ENCODE data around the gene KCTD5.
"Not testable (repeated sequence)": the region's sequence is repeated elsewhere in the genome, so short reads cannot be mapped to it uniquely, and the experiment has no call there.

Gene KCTD5

DNA sequence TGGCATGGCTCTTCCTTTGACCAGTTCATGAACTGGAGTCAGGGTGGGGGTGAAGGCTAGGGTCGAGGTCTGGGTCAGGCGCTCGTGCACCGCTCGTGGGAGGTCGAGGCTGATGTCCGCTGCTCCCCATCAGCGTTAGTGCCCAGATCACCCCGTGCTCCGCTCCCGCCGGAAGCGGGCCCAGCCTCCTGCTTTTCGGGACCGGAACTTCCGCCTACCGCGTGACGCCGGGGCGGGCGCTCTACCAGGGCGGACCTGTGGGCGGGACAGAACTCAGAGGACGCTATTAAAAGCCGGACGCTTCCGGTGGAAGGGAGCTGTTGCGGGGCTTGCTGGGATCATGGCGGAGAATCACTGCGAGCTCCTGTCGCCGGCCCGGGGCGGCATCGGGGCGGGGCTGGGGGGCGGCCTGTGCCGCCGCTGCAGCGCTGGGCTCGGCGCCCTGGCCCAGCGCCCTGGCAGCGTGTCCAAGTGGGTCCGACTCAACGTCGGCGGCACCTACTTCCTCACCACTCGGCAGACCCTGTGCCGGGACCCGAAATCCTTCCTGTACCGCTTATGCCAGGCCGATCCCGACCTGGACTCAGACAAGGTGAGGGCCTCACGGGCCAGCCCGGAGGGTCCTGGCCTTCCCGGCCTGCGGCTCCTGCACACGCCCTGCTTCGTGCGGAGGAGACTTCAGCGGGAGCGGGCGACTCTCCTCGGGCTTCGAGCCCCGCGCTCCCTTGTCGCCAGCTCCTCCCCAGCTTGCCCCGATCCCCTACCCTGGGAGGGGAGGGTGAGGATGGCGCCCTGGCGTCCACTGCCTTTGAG, at the start of gene KCTD5:
Gene KCTD5 (plus strand): TSS at position 315 of the 813 bp plus-strand sequence. CDS start 26 bp downstream, at position 341.
- peak within 1 kb of the TSS; percentile 95 for H3K4me3 ChIP-seq (replicated peaks; ENCODE audit: low read depth, low read length)
- DNase-seq (ENCODE audit: low read depth): peak; percentile 98
- TF ChIP-seq, protein P1, sequence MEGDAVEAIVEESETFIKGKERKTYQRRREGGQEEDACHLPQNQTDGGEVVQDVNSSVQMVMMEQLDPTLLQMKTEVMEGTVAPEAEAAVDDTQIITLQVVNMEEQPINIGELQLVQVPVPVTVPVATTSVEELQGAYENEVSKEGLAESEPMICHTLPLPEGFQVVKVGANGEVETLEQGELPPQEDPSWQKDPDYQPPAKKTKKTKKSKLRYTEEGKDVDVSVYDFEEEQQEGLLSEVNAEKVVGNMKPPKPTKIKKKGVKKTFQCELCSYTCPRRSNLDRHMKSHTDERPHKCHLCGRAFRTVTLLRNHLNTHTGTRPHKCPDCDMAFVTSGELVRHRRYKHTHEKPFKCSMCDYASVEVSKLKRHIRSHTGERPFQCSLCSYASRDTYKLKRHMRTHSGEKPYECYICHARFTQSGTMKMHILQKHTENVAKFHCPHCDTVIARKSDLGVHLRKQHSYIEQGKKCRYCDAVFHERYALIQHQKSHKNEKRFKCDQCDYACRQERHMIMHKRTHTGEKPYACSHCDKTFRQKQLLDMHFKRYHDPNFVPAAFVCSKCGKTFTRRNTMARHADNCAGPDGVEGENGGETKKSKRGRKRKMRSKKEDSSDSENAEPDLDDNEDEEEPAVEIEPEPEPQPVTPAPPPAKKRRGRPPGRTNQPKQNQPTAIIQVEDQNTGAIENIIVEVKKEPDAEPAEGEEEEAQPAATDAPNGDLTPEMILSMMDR (IDR thresholded peaks at IDR 0.05; ENCODE audit: low read length, missing control alignments): no peak

DNA sequence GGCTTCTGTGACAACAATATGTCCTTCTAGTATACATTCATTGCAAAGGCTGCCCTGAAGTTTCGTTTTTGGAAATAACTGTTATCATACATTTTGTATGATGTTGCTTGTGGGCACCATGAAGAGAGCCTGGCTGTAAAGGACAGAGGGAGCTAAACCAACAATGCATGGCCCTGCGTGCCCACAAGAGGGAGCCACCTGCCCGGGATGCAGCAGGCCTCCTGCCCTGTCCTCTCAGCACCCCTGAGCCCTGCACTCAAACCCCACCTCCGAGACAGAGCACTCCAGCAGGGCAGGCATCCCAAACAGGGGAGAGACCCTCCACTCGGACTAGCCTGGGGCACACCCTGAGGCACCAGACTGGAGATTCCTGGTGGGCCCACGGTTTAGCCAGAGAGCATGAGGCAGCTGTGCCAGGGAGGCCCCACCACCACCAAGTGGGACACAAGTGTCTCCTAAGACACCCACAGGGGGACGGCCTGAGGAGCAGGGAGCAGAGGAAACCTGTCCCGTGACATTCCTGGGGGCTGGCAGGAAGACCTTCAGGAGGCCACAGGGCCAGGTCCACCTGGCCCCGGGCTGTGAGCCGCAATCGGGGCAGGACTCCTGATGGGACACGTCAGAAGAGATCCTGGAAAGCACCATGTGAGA, 43.1 kb upstream of the KCTD5 start:
- H3K4me3 ChIP-seq (replicated peaks; ENCODE audit: low read depth, low read length); DNase-seq (ENCODE audit: low read depth): not testable (repeated sequence)

DNA sequence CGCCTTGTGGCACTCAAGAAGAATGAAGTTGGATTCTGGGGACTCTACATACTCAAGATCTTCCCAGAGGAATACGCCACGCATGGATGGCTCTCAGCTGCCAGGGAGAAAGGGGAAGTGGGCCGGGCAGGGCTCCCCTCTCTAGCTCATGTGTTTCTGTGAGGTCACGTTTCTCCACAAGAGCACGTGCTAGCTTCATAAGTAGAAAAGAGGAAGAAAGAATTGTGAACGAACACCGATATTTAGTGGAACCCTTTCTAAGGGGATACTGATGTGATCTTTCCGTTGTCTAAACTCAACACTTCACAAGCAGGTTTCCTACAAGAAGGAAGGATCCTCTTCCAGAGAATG, 42.6 kb upstream of the KCTD5 start:
- DNase-seq (ENCODE audit: low read depth); H3K4me3 ChIP-seq (replicated peaks; ENCODE audit: low read depth, low read length): not testable (repeated sequence)

DNA sequence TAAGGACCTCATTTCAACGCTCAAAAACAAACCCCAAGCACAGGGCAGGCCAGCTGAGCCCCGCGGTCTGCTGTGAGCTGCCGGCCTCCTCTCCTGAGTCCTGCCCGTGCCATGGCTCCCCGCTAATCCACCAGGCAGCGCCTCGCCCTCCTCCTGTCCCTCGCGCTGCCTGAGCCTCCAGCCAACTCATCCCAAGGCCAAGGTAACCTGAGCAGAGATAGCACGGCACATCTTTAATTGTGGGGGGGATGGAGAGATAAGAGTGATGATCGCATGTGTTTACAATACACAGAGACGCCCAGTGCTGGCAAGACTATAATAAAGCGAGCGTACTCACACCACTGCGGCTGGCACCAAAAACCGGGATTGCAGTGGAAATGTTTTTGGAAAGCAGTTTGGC, 39.8 kb upstream of the KCTD5 start:
- DNase-seq (ENCODE audit: low read depth); H3K4me3 ChIP-seq (replicated peaks; ENCODE audit: low read depth, low read length): not testable (repeated sequence)

DNA sequence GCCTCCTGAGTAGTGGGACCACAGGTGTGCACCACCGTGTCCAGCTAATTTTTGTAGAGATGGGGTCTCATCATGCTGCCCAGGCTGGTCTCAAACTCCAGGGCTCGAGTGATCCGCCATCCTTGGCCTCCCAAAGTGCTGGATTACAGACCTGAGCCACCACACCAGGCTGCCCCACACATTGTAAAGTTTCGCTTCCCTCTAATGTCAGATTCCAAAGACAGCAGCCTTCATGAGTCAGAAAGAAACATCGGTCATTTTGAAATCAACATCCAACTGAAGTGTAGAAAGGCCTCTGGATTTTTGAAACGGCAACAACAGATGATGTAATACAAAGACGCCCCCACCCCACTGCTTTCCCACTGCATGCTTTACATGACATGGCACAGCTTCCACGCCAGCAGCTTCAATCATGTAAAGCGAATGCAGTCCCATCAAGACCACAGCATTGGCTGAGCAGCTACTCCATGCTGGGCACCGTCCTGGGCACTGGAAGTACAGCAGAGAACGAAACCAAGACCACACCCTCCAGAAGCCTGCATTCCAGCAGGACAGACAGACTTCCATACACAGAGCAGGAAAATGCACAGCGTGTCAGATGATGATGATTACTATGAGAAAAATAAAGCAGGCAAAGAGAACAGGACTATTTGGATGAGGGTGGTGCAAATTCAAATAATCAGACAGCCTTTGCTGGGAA, 37.4 kb upstream of the KCTD5 start:
- not testable (repeated sequence) for H3K4me3 ChIP-seq (replicated peaks; ENCODE audit: low read depth, low read length); DNase-seq (ENCODE audit: low read depth)

DNA sequence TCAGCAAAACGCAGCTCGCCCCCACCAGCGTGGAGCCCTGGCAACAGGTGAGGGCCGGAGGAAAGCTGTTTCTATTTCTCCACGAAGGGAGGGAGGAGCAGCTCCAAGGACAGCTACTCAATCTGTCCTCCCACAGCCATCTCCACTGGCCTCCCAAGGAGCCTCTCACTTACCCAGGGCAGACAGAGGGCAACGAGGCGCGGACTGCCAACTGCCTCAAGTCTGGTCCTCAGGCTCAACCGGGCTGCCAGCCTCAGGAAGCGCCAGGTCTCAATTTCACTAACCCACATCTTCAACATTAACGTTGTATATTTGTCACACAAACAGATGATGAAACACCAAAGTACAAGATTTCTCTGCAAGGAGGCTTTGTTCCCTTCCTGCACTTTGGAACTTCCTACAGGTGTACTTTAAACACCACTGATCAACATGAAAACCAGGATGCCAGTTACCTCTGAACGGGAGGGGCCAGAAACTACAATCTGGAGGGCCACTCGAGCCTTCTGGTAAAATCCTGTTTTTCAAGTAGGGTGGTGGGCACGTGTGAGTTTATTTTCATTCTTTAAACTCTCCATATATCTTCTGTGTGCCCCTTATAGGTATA, 31.0 kb upstream of the KCTD5 start:
- not testable (repeated sequence) for DNase-seq (ENCODE audit: low read depth); H3K4me3 ChIP-seq (replicated peaks; ENCODE audit: low read depth, low read length)

- not testable (repeated sequence) for DNase-seq (ENCODE audit: low read depth)
These were observed 28.4 kb upstream of the KCTD5 start for GRCh38 chr16:2653915-2654314.

GRCh38 chr16:2654949-2655348, 27.4 kb upstream of the KCTD5 start:
- not testable (repeated sequence) for H3K4me3 ChIP-seq (replicated peaks; ENCODE audit: low read depth, low read length); DNase-seq (ENCODE audit: low read depth)

More at GRCh38 chr16:2653915-2654314, 28.4 kb upstream of the KCTD5 start:
- H3K4me3 ChIP-seq (replicated peaks; ENCODE audit: low read depth, low read length): not testable (repeated sequence)

DNA sequence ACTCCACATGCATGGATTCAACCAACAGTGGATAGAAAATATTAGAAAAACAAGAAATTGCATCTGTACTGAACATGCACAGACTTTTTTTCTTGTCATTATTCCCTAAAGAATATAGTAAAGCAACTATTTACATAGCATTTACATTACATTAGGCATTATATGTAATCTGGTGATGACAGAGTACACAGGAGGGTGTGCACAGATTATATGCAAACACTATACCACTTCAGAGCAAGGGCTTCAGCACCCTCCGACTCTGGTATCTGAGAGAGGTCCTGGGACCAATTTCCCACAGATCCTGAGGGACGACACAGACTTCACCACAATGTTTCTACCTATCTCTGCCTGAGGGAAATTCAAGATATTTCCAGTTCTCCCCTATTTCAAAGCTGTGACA, 25.3 kb upstream of the KCTD5 start:
- TF ChIP-seq, protein P1 (IDR thresholded peaks at IDR 0.05; ENCODE audit: low read length, missing control alignments): no peak
- H3K4me3 ChIP-seq (replicated peaks; ENCODE audit: low read depth, low read length): no peak overlapping the region
- no peak for DNase-seq (ENCODE audit: low read depth)

DNA sequence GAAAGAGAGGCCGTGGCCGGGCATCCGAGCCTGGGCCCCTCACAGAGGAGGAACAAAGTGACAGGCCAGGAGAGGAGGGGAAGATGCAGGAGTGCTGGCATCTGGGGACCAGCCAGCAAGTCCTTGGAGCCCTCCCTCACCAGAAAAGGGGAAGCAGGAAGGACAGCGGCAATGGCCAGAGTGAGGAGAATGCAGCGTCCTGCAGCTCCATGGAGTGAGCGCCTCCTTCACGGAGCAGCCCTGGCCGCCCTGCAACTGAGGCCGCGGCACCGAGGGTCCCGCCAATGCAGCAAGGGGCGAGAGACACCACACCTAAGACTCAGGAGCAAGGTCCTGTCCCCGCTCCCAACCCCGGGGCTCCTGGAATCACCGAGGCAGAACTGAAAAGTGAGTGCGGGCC, 24.5 kb upstream of the KCTD5 start:
- DNase-seq (ENCODE audit: low read depth): not testable (repeated sequence)

DNA sequence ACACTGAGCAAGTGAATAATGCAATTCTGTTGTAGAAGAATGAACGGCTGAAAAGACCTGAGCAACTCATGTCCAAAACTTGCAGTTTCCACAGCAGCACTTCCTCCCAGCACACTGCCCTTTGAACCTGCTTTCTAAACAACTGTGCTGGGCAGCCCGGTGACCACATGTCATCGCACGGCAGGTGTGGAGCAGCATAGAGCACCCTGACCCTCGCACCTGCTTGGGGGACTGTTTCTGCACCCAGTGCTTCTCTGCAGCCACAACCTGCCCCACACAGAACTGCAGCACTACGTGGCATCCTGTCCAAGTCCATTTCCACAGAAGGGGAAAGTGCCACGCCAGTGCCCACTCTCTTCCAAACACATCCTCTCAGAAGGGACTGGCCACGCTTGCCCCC, 22.8 kb upstream of the KCTD5 start:
- not testable (repeated sequence) for DNase-seq (ENCODE audit: low read depth); H3K4me3 ChIP-seq (replicated peaks; ENCODE audit: low read depth, low read length)

More for the DNA sequence above, 24.5 kb upstream of the KCTD5 start:
- H3K4me3 ChIP-seq (replicated peaks; ENCODE audit: low read depth, low read length): not testable (repeated sequence)

DNA sequence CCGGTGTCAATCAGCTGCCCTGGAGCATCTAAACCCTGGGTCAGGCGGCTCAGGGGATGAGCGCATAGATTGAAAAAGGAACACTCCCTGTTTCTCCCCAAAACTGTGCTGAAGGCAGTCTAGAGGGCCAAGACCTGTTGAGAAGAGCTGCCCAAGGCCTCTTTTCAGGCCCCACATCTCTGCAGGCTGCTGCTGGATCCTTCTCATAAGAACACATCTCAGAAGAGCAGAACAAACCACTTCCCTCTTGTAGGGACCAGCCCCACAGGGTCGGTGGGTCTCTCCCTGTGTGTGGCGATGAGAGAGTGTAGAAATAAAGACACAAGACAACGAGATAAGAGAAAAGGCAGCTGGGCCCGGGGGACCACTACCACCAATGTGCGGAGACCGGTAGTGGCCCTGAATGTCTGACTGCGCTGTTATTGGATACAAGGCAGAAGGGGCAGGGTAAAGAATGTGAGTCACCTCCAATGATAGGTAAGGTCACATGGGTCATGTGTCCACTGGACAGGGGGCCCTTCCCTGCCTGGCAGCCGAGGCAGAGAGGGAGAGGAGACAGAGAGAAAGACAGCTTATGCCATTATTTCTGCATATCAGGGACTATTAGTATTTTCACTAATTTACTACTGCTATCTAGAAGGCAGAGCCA, 22.2 kb upstream of the KCTD5 start:
- not testable (repeated sequence) for DNase-seq (ENCODE audit: low read depth); H3K4me3 ChIP-seq (replicated peaks; ENCODE audit: low read depth, low read length)

Measured in fibroblast of pulmonary artery (primary cell).